ENCODE results near the gene MAPKAP1. TPM values are rescaled to one million over a fixed set of nuclear protein-coding genes. Genes with fewer than 3 reads are reported as not detected.

MAPKAP1 gene
- total RNA-seq, 2 experiments from 2014 or later, result 51.6 to 61.9 TPM

GRCh38 chr9:125674981-125675973 lies 31.7 kb downstream of the MAPKAP1 start:
- DNase-seq, result no peak
- POLR2A ChIA-PET, result no interaction called here
- CTCF ChIA-PET, result no interaction called here
- intact Hi-C loops (cut with DNase I, micrococcal nuclease), result no loop called here
- Mint-ChIP-seq H3K27me3 (no peaks in the 10 kb centered on the region), H3K4me1 (peaks cover 2% of the 10 kb centered on the region), H3K27ac (no peak overlapping the region), H3K4me3 (no peak overlapping the region), H3K9me3 (ENCODE audit: low read depth) (no peaks in the 10 kb centered on the region), H3K36me3 (ENCODE audit: low read depth) (peaks cover 18% of the 10 kb centered on the region)
- ATAC-seq, result no peak

- intact Hi-C loops (cut with DNase I, micrococcal nuclease), result no loop called here
- H3K27ac Mint-ChIP-seq, result no peak overlapping the region
- H3K4me3 Mint-ChIP-seq, result no peak overlapping the region
- peaks cover 2% of the 10 kb centered on the region for H3K4me1 Mint-ChIP-seq
- ChIA-PET CTCF (no interaction called here), POLR2A (no interaction called here)
- ATAC-seq (no peak), DNase-seq (no peak)
- H3K27me3 Mint-ChIP-seq, result no peaks in the 10 kb centered on the region
- H3K9me3 Mint-ChIP-seq (ENCODE audit: low read depth), result no peaks in the 10 kb centered on the region
- H3K36me3 Mint-ChIP-seq (ENCODE audit: low read depth), result peaks cover 21% of the 10 kb centered on the region
Observed at GRCh38 chr9:125672876-125673275, 34.1 kb downstream of the MAPKAP1 start.

GRCh38 chr9:125663127-125663526 lies 43.9 kb downstream of the MAPKAP1 start:
- H3K9me3 Mint-ChIP-seq (ENCODE audit: low read depth), result no peaks in the 10 kb centered on the region
- no peaks in the 10 kb centered on the region for H3K27me3 Mint-ChIP-seq
- CTCF ChIA-PET, result no interaction called here
- peaks cover 25% of the 10 kb centered on the region for H3K36me3 Mint-ChIP-seq (ENCODE audit: low read depth)
- POLR2A ChIA-PET, result no interaction called here
- H3K4me1 Mint-ChIP-seq, result peaks cover 11% of the 10 kb centered on the region
- H3K27ac Mint-ChIP-seq, result peak overlapping the region; percentile 39
- intact Hi-C loops (cut with DNase I, micrococcal nuclease), result loop anchor here in 1 of 2 experiments (1.0 kb wide), 1 partner anchor 13 kb away; no protein-coding TSS in a partner anchor
- DNase-seq (no peak), ATAC-seq (peak; percentile 80)
- H3K4me3 Mint-ChIP-seq, result no peak overlapping the region

- peaks cover 19% of the 10 kb centered on the region for H3K36me3 Mint-ChIP-seq (ENCODE audit: low read depth)
- CTCF ChIA-PET, result no interaction called here
- no peak overlapping the region for H3K27ac Mint-ChIP-seq
- no peak for ATAC-seq
- H3K27me3 Mint-ChIP-seq, result no peaks in the 10 kb centered on the region
- intact Hi-C loops (cut with DNase I, micrococcal nuclease), result loop anchor here (1.0 to 2.0 kb wide), 4 partner anchors 10 to 40 kb away; no protein-coding TSS in a partner anchor
- peaks cover 11% of the 10 kb centered on the region for H3K4me1 Mint-ChIP-seq
- POLR2A ChIA-PET, result interaction anchor here (0.6 kb wide), 1 partner anchor 41 kb away, joined by 3 read pairs; no protein-coding TSS in a partner anchor
- H3K4me3 Mint-ChIP-seq, result no peak overlapping the region
- H3K9me3 Mint-ChIP-seq (ENCODE audit: low read depth), result no peaks in the 10 kb centered on the region
- DNase-seq, result peak; percentile 19
Observed at GRCh38 chr9:125660557-125660956, 46.5 kb downstream of the MAPKAP1 start.

GRCh38 chr9:125659954-125660353 lies 47.1 kb downstream of the MAPKAP1 start:
- intact Hi-C loops (cut with DNase I, micrococcal nuclease), result loop anchor here (1.0 to 2.0 kb wide), 4 partner anchors 10 to 41 kb away; no protein-coding TSS in a partner anchor
- CTCF ChIA-PET, result interaction anchor here (0.6 kb wide), 1 partner anchor 676 kb away, joined by 3 read pairs; no protein-coding TSS in a partner anchor
- POLR2A ChIA-PET, result no interaction called here
- Mint-ChIP-seq H3K27ac (no peak overlapping the region), H3K4me1 (peaks cover 11% of the 10 kb centered on the region), H3K36me3 (ENCODE audit: low read depth) (peaks cover 16% of the 10 kb centered on the region), H3K27me3 (no peaks in the 10 kb centered on the region), H3K9me3 (ENCODE audit: low read depth) (no peaks in the 10 kb centered on the region), H3K4me3 (no peak overlapping the region)
- DNase-seq (peak; percentile 41), ATAC-seq (peak; percentile 79)

GRCh38 chr9:125659201-125659840 lies 47.7 kb downstream of the MAPKAP1 start:
- Mint-ChIP-seq H3K4me3 (no peak overlapping the region), H3K27me3 (no peaks in the 10 kb centered on the region), H3K27ac (no peak overlapping the region), H3K4me1 (peaks cover 11% of the 10 kb centered on the region), H3K9me3 (ENCODE audit: low read depth) (no peaks in the 10 kb centered on the region), H3K36me3 (ENCODE audit: low read depth) (peaks cover 16% of the 10 kb centered on the region)
- ChIA-PET CTCF (interaction anchor here (0.6 to 1.3 kb wide), 2 partner anchors 26 to 677 kb away, joined by 3 to 4 read pairs; no protein-coding TSS in a partner anchor), POLR2A (no interaction called here)
- intact Hi-C loops (cut with DNase I, micrococcal nuclease), result no loop called here
- ATAC-seq (peak; percentile 31), DNase-seq (no peak)

- Mint-ChIP-seq H3K4me1 (peaks cover 16% of the 10 kb centered on the region), H3K27me3 (no peaks in the 10 kb centered on the region), H3K36me3 (ENCODE audit: low read depth) (peaks cover 15% of the 10 kb centered on the region), H3K9me3 (ENCODE audit: low read depth) (no peaks in the 10 kb centered on the region), H3K4me3 (no peak overlapping the region), H3K27ac (no peak overlapping the region)
- ATAC-seq, result no peak
- ChIA-PET CTCF (no interaction called here), POLR2A (no interaction called here)
- intact Hi-C loops (cut with DNase I, micrococcal nuclease), result no loop called here
- DNase-seq, result no peak
Observed at GRCh38 chr9:125656560-125656959, 50.4 kb downstream of the MAPKAP1 start.

GRCh38 chr9:125655691-125656410 lies 51.2 kb downstream of the MAPKAP1 start:
- Mint-ChIP-seq H3K27me3 (no peaks in the 10 kb centered on the region), H3K4me3 (no peak overlapping the region), H3K27ac (no peak overlapping the region), H3K36me3 (ENCODE audit: low read depth) (peaks cover 15% of the 10 kb centered on the region), H3K4me1 (peaks cover 21% of the 10 kb centered on the region), H3K9me3 (ENCODE audit: low read depth) (no peaks in the 10 kb centered on the region)
- DNase-seq, result no peak
- ChIA-PET POLR2A (no interaction called here), CTCF (no interaction called here)
- ATAC-seq, result no peak
- intact Hi-C loops (cut with DNase I, micrococcal nuclease), result no loop called here

- intact Hi-C loops (cut with DNase I, micrococcal nuclease), result no loop called here
- Mint-ChIP-seq H3K27ac (no peak overlapping the region), H3K4me1 (peaks cover 28% of the 10 kb centered on the region), H3K36me3 (ENCODE audit: low read depth) (peaks cover 18% of the 10 kb centered on the region), H3K4me3 (no peak overlapping the region), H3K9me3 (ENCODE audit: low read depth) (no peaks in the 10 kb centered on the region), H3K27me3 (no peaks in the 10 kb centered on the region)
- ChIA-PET CTCF (no interaction called here), POLR2A (no interaction called here)
- DNase-seq, result no peak
- no peak for ATAC-seq
Observed at GRCh38 chr9:125655066-125655633, 51.9 kb downstream of the MAPKAP1 start.

GRCh38 chr9:125654121-125654520 lies 52.9 kb downstream of the MAPKAP1 start:
- H3K27ac Mint-ChIP-seq, result no peak overlapping the region
- peaks cover 24% of the 10 kb centered on the region for H3K36me3 Mint-ChIP-seq (ENCODE audit: low read depth)
- intact Hi-C loops (cut with DNase I, micrococcal nuclease), result loop anchor here in 1 of 2 experiments (5.0 kb wide), 2 partner anchors 48 to 132 kb away; no protein-coding TSS in a partner anchor
- peaks cover 38% of the 10 kb centered on the region for H3K4me1 Mint-ChIP-seq
- H3K27me3 Mint-ChIP-seq, result no peaks in the 10 kb centered on the region
- CTCF ChIA-PET, result no interaction called here
- ATAC-seq (no peak), DNase-seq (no peak)
- H3K4me3 Mint-ChIP-seq, result no peak overlapping the region
- POLR2A ChIA-PET, result no interaction called here
- H3K9me3 Mint-ChIP-seq (ENCODE audit: low read depth), result no peaks in the 10 kb centered on the region

GRCh38 chr9:125653325-125653724 lies 53.7 kb downstream of the MAPKAP1 start:
- H3K27me3 Mint-ChIP-seq, result no peaks in the 10 kb centered on the region
- ATAC-seq (no peak), DNase-seq (no peak)
- POLR2A ChIA-PET, result no interaction called here
- H3K36me3 Mint-ChIP-seq (ENCODE audit: low read depth), result peaks cover 24% of the 10 kb centered on the region
- H3K9me3 Mint-ChIP-seq (ENCODE audit: low read depth), result no peaks in the 10 kb centered on the region
- no peak overlapping the region for H3K4me3 Mint-ChIP-seq
- CTCF ChIA-PET, result no interaction called here
- intact Hi-C loops (cut with DNase I, micrococcal nuclease), result loop anchor here in 1 of 2 experiments (5.0 kb wide), 2 partner anchors 49 to 131 kb away; no protein-coding TSS in a partner anchor
- no peak overlapping the region for H3K27ac Mint-ChIP-seq
- peaks cover 44% of the 10 kb centered on the region for H3K4me1 Mint-ChIP-seq

All from activated CD4-positive, alpha-beta T cell treated with anti-CD3 and anti-CD28 coated beads for 36 hours (primary cell).